Choroid plexus epithelial cell (primary cell): Measurements from ENCODE around the gene LYPD6B.

Source experiments
- DNase-seq: peaks from one replicate; pipeline ENCODE4 v3.0.0-alpha.2; 2010; ENCODE audit warnings: low read depth
- H3K4me3 ChIP-seq: 2 replicates; pipeline ENCODE4 v1.5.1; 2011; ENCODE audit warnings: low read depth, mild to moderate bottlenecking, control low read depth, low read length, moderate library complexity
- TF ChIP-seq, protein P1 (sequence below): conservative IDR thresholded peaks from 2 replicates; pipeline ENCODE4 v1.5.1; 2011; ENCODE audit warnings: low read depth, mild to moderate bottlenecking, control low read depth, inconsistent platforms, low read length, moderate library complexity

Gene LYPD6B

DNA sequence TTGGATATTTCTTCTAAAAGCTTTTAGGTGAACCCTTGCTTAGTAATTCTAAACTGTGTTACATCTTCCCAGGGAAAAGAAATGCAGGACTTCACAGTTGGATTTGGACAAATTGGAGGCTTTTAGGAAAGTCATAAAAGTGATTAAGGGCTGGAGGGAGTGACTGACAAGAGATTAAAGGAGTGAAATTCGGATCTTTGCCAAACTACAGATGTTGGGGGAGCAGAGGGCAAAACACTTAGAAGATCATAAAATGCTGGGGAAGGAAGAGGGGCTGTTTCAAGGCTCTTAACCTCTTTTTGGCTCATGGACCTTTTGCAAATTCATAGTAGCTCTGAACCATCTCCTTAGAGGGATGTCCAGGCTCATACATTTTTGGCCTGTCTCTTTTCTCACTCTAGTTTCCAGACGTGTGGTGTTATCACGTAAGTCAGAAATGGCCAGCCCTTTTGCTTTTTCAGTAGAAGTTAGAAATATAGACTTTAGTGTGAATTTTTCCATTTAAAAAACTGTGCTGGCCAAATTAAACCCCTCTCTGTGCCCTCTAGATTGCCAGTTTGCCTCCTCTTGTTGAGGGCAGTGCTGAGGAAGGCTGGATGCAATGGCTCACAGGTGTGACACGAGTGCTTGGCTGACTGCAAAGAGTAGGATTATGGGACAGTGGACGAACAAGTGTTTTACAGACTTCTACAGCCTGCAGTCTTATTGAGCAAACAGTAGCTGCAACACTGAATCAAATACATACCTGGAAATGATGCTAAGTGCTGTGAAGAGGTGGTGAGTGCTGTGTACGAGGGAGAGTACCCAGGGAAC, 109.9 kb downstream of the LYPD6B start:
- no peak overlapping the region for H3K4me3 ChIP-seq
- no peak for DNase-seq
- TF ChIP-seq, protein P1, sequence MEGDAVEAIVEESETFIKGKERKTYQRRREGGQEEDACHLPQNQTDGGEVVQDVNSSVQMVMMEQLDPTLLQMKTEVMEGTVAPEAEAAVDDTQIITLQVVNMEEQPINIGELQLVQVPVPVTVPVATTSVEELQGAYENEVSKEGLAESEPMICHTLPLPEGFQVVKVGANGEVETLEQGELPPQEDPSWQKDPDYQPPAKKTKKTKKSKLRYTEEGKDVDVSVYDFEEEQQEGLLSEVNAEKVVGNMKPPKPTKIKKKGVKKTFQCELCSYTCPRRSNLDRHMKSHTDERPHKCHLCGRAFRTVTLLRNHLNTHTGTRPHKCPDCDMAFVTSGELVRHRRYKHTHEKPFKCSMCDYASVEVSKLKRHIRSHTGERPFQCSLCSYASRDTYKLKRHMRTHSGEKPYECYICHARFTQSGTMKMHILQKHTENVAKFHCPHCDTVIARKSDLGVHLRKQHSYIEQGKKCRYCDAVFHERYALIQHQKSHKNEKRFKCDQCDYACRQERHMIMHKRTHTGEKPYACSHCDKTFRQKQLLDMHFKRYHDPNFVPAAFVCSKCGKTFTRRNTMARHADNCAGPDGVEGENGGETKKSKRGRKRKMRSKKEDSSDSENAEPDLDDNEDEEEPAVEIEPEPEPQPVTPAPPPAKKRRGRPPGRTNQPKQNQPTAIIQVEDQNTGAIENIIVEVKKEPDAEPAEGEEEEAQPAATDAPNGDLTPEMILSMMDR: no peak

DNA sequence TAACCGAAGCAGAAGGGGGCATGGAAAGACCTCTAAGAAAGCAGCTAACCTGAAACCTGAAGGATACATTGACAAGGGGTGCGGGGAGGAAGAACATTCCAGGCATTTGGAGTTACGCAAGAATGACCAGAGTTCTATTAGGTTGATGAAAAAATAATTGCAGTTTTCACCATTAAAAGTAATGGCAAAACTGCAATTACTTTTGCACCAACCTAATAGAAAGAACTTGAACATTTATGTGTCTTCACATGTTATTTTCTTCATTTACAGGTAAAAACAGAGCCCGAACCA, 110.5 kb downstream of the LYPD6B start:
- no peak for DNase-seq
- TF ChIP-seq, protein P1: no peak
- no peak overlapping the region for H3K4me3 ChIP-seq

DNA sequence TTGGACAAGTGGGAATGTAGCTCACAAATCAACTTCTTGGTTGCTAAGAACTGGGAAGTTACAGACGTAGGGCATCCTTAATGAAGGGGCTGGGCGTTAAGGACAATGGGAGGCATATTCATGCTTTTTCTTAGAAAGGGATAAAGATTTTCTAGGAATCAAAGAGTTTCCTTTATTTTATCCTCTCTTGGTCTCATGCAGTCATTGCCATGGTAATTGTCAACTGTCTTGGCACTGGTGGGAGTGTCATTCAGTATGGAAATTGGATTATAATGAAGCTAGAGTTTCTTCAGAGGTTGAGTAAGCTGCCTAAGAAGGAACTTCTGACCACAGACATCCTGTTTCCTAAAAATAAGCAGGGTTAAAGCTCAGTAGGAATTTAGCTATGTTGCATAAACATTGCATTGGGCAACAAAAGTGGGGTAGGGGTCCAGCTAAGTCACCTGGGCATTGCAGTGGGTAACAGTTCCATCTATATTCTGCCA, 114.0 kb downstream of the LYPD6B start:
- DNase-seq: no peak
- H3K4me3 ChIP-seq: no peak overlapping the region
- TF ChIP-seq, protein P1: no peak

DNA sequence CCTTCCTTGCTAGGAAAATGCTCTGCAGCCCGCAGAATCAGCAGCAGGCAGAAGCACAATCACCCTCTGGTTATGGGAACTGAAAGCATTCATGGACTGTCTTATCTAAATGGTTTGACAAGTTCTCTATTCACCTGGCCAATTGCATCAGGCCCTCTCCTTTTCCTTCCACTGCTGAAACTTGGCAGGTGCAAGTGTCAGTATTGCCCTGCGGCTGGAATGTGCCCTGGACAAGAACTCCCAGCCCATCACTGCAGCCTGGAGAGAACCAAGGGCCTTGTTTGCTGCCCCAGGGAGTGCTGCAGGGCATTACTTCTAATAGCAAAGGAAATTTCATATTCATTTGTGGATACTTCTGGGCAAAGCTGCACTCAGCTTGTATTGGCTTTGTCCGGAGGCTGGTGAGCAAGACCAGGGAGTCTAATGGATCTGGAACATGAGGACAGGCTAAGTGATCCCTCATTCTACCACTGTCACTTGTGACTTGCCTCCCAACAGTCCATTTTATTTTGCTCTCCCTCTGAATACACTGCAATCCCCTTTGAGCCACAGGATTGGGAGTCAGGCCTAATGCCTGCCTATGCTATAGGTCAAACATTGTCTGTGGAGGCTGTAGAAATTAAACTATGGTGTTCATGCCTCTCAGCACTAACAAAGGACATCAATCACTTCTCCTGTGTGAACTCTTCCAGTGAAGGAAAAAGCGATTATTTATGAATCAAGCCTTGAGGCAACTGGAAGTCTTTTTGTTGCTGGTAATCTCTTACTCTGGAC, 116.9 kb downstream of the LYPD6B start:
- no peak for DNase-seq
- TF ChIP-seq, protein P1: no peak

DNA sequence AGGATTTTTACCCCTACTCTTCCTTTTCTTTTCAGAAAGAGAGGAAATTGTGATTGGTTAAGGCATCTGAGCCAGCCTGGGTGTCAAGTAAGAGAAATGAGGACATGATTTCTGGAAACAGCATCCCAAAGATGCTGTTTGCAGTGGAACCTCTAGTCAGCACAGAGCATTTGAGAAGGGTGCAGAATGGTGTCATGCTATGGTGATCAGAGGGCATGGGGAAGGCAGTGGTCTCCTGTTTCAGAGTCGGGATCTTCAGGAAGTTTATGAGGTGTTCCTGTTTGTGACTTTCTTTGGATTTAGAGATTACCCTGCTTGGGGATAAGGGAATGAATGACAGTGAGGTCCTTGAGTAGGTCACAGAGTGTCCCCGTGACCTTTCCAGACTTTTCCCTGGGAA, 117.5 kb downstream of the LYPD6B start:
- no peak overlapping the region for H3K4me3 ChIP-seq
- no peak for DNase-seq
- TF ChIP-seq, protein P1: no peak

More for the DNA sequence above, 116.9 kb downstream of the LYPD6B start:
- no peak overlapping the region for H3K4me3 ChIP-seq

DNA sequence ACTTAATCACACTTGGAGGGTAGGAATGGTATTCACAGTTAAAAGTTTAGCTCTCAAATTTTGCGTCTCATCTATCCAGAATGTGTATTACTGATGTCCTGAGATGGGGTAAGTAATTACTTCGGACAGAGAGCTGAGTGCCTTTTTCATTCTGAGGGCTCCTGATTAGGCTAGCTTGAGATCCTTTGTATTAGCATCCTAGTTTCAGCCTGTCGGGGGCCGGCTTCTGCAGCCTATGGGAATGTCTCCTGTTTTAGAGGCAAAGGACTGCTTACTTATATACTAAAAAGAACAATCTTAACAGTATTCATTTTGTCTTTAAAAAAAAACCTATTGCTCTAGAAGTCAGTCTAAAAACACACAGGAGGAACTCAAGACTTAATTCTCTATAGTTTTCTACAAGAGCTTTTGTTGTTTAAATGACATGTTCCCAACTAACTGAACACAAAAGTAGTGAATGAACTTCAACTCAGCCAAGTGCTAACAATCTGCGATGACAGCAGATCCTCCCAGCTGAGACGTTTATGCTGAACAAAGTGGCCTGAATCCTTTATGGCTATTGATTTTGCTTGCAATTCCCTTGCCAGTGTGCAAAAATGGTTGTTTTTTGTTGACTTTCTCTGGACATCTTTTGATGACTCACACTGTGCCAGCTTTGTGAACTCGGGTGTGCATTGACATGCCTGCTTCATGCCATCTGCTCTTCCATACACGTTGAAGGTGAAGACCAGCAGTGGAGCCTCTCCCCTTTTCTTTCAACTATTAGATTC, 118.7 kb downstream of the LYPD6B start:
- H3K4me3 ChIP-seq: no peak overlapping the region
- TF ChIP-seq, protein P1: no peak
- no peak for DNase-seq
